ENCODE data around the gene GPR141. TPM values are rescaled to one million over a fixed set of nuclear protein-coding genes. Genes with fewer than 3 reads are reported as not detected.

Gene GPR141
- total and polyA plus RNA-seq, 3 donors from 2014 or later: 1.8 to 3.5 (median 2.5) TPM

Other genes with a start within 250 kb of the GPR141 start
- gene ELMO1, start 234.9 kb upstream of the GPR141 start, total RNA-seq: 10 to 100 TPM; 36.5 to 47.2 TPM
- gene ELMO1, start 234.9 kb upstream of the GPR141 start, polyA plus RNA-seq (ENCODE audit: insufficient read depth, low read depth, low replicate concordance): 12.9 TPM
- 1 to 10 TPM; 1.7 to 5.8 TPM for gene NME8, start 164.8 kb downstream of the GPR141 start, total RNA-seq
- gene NME8, start 164.8 kb downstream of the GPR141 start, polyA plus RNA-seq (ENCODE audit: insufficient read depth, low read depth, low replicate concordance): 25.3 TPM
- gene SFRP4, start 233.1 kb downstream of the GPR141 start, total RNA-seq: 10 to 100 TPM in 1 of 2 donors, 1 to 10 TPM in 1; 9.0 to 18.5 TPM
- gene SFRP4, start 233.1 kb downstream of the GPR141 start, polyA plus RNA-seq (ENCODE audit: insufficient read depth, low read depth, low replicate concordance): 48.0 TPM
- 10 to 100 TPM; 30.4 to 34.8 TPM for gene EPDR1, start 236.9 kb downstream of the GPR141 start, total RNA-seq
- 33.9 TPM for gene EPDR1, start 236.9 kb downstream of the GPR141 start, polyA plus RNA-seq (ENCODE audit: insufficient read depth, low read depth, low replicate concordance)